Measurements from ENCODE around the gene RBMY1F.
"Not testable (repeated sequence)": the region's sequence is repeated elsewhere in the genome, so short reads cannot be mapped to it uniquely, and the experiment has no call there.

RBMY1F gene

GRCh38 chrY:22182823-22183222 is at the start of gene RBMY1F:
TSS of gene RBMY1F (minus strand) at chrY:22182923. CDS start at chrY:22180969, 1,954 bp downstream.
- not testable (repeated sequence) for DNase-seq (ENCODE audit: low read depth in 2 of 2)

DNA sequence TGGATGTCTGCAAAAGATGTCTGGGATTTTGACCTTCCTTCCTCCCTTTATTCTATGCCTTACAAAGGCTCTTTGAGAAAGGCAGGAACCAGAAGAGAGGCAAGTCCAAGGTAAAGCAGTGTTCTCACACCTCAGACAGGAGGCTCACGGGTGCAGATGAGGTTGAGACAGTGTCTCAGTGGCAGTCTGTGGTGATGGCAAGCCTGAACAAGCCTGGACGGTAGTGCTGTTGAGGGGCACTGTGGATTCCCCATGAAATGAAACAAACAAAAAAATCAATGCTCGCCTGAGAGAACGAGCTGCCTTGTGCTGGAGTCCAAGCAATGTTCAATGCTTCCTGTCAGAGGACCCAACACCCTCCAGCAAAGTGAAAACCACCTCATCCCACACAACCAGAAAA is 31.6 kb downstream of the RBMY1F start:
- DNase-seq (ENCODE audit: low read depth in 2 of 2) = not testable (repeated sequence)

- not testable (repeated sequence) for DNase-seq (ENCODE audit: low read depth in 2 of 2)
Observed at GRCh38 chrY:22141011-22141695, 41.6 kb downstream of the RBMY1F start.

DNA sequence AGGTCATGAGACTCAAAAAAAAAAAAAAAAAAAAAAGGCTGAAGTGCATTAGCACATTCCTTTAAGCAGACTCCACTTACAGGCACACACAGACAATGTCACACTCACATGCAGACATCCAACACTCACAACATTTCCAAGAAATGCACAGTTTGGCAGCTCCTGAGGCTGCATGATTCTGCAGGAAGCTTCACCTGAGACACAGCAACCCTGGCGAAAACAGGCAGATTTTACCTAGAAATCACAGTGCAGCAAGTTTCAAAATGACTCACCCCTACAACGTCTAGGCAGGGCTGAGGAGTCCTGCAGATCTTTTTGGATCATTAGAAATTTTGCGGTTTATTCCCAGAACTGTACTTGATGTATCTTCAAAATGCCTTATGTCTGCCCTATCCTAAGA is 48.0 kb downstream of the RBMY1F start:
- not testable (repeated sequence) for DNase-seq (ENCODE audit: low read depth in 2 of 2)

DNA sequence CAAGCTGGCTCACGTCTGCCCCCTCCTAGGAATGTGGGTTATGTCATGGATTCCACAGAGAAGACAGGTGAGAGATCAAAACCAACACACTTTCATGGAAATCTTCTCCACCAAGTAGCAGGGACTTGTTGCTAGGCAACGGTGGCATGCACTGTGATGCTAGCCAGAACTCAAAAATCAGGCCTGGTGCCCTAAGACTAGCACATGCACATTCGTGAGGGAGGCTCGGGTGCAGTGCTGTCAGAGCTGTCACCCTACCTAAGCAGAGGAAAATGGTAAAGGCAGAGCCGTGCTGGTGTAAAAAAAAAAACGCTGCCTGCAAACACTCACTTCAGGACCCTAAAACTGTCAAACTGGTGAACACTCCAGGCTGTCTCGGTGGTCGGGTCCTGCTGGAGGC is 52.2 kb downstream of the RBMY1F start:
- not testable (repeated sequence) for DNase-seq (ENCODE audit: low read depth in 2 of 2)
